ENCODE results near the gene MTCL1. TPM values are rescaled to one million over a fixed set of nuclear protein-coding genes. Genes with fewer than 3 reads are reported as not detected.

Gene MTCL1
- polyA plus RNA-seq, 1 experiment, result 29.8 TPM

DNA sequence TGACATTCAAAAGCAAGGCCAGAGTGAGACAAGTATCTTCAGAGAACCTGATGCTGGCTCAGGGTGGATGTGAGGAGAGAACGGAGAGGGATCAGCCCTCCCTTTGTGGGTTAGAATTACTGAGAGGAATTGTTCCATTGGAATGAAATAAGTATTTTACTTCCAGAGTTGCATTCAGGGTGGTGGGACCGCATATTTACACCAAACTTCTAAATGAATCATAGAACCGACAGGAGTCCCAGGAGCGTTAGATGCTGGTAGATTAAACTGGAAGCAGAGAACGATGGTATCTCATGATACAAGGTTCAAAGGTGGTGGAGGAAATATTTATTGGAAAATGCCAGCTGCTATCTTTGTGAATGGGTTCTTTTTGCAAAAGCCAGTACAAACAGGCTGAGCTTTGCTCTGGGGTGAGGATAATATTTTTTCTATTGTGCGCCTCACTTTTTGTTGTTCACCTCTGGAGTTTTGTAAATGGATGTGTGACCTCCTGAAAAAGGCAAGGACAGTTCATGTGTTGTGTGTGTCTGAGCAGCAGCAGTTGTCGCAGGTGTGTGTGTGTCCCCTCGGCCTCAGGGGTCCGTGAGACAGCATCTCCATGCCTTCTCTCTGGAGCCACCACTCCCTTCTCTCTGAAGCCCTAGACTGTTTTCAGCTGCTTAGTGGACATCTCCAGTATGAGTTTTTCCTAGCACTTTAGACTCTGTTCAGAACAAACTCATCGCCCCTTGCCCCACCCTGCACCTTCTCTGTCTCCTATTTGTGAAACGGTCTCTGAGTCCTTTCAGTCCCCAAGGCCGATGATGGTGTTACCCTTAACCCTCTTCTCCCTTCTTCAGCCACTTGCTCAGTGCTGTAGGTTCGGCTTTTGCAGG is 17.8 kb downstream of the MTCL1 start:
- POLR2A ChIA-PET, result no interaction called here
- TF ChIP-seq, protein P1, sequence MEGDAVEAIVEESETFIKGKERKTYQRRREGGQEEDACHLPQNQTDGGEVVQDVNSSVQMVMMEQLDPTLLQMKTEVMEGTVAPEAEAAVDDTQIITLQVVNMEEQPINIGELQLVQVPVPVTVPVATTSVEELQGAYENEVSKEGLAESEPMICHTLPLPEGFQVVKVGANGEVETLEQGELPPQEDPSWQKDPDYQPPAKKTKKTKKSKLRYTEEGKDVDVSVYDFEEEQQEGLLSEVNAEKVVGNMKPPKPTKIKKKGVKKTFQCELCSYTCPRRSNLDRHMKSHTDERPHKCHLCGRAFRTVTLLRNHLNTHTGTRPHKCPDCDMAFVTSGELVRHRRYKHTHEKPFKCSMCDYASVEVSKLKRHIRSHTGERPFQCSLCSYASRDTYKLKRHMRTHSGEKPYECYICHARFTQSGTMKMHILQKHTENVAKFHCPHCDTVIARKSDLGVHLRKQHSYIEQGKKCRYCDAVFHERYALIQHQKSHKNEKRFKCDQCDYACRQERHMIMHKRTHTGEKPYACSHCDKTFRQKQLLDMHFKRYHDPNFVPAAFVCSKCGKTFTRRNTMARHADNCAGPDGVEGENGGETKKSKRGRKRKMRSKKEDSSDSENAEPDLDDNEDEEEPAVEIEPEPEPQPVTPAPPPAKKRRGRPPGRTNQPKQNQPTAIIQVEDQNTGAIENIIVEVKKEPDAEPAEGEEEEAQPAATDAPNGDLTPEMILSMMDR (IDR thresholded peaks at IDR 0.05; ENCODE audit: insufficient read depth, low read depth, low read length), result no peak
- DNase-seq (ENCODE audit: low read depth), result no peak
- H3K4me3 ChIP-seq (ENCODE audit: low read depth, low read length), result no peak overlapping the region
- H3K27me3 ChIP-seq (ENCODE audit: control insufficient read depth, insufficient read depth, low read length), result no peaks in the 10 kb centered on the region
- H3K36me3 ChIP-seq (ENCODE audit: control insufficient read depth, insufficient read depth, low read length), result peaks cover 31% of the 10 kb centered on the region
- CTCF ChIA-PET, result no interaction called here

DNA sequence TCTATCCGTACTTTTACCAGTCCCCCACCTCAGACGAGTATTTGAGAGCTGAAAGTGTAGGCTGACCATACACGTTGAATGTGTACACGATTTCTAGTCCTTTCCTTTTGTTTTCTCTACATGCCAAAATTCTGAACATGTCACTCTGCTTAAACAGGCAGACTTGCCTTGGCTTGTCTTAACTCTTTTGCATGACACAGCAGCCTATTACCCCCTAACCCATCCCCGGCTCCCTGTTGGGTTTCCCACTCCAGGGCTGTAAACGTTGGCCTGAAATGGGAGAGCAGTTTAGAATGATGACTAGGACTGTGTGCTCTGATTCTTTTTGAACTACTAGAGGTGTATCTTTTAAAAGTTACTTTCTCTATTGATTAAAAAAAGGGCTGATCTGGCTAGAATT is 19.1 kb downstream of the MTCL1 start:
- CTCF ChIA-PET, result no interaction called here
- POLR2A ChIA-PET, result no interaction called here
- H3K36me3 ChIP-seq (ENCODE audit: control insufficient read depth, insufficient read depth, low read length), result peaks cover 27% of the 10 kb centered on the region

DNA sequence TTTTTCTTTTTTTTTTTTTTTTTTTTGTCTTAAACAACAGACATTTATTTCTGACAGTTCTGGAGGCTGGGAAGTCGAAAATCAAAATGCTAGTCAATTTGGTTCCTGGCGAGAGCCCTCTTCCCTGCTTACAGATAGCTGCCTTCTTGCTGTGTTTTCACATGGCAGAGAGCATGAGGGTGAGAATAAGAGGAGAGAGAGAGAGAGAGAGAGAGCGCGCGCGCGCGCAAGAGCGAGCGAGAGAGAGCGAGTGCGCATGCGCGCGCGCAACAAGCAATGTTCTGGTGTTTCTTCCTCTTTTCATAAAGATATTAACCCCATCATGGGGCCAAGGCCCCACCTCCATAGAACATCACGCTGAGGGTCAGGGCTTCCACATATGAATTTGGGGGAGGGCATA is 20.9 kb downstream of the MTCL1 start:
- TF ChIP-seq, protein P1 (IDR thresholded peaks at IDR 0.05; ENCODE audit: insufficient read depth, low read depth, low read length), result no peak
- no peak overlapping the region for H3K4me3 ChIP-seq (ENCODE audit: low read depth, low read length)

More for the DNA sequence above, 19.1 kb downstream of the MTCL1 start:
- no peak for DNase-seq (ENCODE audit: low read depth)
- Histone ChIP-seq H3K27me3 (ENCODE audit: control insufficient read depth, insufficient read depth, low read length) (no peaks in the 10 kb centered on the region), H3K4me3 (ENCODE audit: low read depth, low read length) (no peak overlapping the region)
- TF ChIP-seq, protein P1 (IDR thresholded peaks at IDR 0.05; ENCODE audit: insufficient read depth, low read depth, low read length), result no peak

DNA sequence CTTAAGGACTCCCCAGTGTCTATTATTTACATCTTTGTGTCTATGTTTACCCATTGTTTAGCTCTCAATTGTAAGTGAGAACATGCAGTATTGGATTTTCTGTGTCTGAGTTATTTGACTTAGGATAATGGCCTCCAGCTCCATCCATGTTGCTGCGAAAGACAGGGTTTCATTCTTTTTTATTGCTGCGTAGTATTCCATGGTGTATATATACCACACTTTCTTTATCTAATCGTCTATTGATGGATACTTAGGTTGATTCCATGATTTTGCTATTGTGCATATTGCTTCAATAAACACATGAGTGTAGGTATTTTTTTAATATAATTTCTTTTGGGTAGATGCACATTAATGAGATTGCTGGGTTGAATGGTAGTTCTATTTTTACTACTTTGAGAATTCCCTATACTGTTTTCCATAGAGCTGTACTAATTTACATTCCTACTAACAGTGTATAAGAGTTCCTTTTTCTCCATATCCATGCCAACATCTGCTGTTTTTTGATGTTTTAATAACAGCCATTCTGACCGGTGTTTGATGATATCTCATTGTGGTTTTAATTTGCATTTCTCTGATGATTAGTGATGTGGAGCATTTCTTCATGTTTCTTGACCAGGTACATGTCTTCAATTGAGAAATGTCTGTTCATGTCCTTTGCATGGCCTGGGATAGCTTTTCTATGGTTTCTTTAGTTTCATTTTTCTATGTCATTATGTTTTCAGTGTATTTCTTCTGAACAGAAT is 21.8 kb downstream of the MTCL1 start:
- no peak for DNase-seq (ENCODE audit: low read depth)
- ChIA-PET POLR2A (interaction anchor here (0.7 kb wide), 1 partner anchor 17 kb away, joined by 4 read pairs; no protein-coding TSS in a partner anchor), CTCF (no interaction called here)
- Histone ChIP-seq H3K4me3 (ENCODE audit: low read depth, low read length) (no peak overlapping the region), H3K36me3 (ENCODE audit: control insufficient read depth, insufficient read depth, low read length) (peaks cover 13% of the 10 kb centered on the region), H3K27me3 (ENCODE audit: control insufficient read depth, insufficient read depth, low read length) (no peaks in the 10 kb centered on the region)
- TF ChIP-seq, protein P1 (IDR thresholded peaks at IDR 0.05; ENCODE audit: insufficient read depth, low read depth, low read length), result no peak

More for the DNA sequence above, 20.9 kb downstream of the MTCL1 start:
- ChIA-PET POLR2A (no interaction called here), CTCF (no interaction called here)
- no peak for DNase-seq (ENCODE audit: low read depth)
- Histone ChIP-seq H3K27me3 (ENCODE audit: control insufficient read depth, insufficient read depth, low read length) (no peaks in the 10 kb centered on the region), H3K36me3 (ENCODE audit: control insufficient read depth, insufficient read depth, low read length) (peaks cover 20% of the 10 kb centered on the region)

Measured in BJ (cell line).